ENCODE data around the gene CUTA.

The CUTA gene

DNA sequence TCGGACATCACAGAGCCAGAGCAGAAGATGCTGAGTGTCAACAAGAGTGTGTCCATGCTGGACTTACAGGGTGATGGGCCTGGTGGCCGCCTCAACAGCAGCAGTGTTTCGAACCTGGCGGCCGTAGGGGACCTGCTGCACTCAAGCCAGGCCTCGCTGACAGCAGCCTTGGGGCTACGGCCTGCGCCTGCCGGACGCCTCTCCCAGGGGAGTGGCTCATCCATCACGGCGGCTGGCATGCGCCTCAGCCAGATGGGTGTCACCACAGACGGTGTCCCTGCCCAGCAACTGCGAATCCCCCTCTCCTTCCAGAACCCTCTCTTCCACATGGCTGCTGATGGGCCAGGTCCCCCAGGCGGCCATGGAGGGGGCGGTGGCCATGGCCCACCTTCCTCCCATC lies 25.1 kb upstream of the CUTA start:
- Histone ChIP-seq H3K4me3 (replicated peaks; ENCODE audit: low read depth, low read length) (no peak overlapping the region), H3K36me3 (ENCODE audit: control insufficient read depth, insufficient read depth, low read length) (peaks cover 16% of the 10 kb centered on the region), H3K27me3 (replicated peaks; ENCODE audit: control insufficient read depth, insufficient read depth, low read length) (no peaks in the 10 kb centered on the region)
- TF ChIP-seq, protein P1, sequence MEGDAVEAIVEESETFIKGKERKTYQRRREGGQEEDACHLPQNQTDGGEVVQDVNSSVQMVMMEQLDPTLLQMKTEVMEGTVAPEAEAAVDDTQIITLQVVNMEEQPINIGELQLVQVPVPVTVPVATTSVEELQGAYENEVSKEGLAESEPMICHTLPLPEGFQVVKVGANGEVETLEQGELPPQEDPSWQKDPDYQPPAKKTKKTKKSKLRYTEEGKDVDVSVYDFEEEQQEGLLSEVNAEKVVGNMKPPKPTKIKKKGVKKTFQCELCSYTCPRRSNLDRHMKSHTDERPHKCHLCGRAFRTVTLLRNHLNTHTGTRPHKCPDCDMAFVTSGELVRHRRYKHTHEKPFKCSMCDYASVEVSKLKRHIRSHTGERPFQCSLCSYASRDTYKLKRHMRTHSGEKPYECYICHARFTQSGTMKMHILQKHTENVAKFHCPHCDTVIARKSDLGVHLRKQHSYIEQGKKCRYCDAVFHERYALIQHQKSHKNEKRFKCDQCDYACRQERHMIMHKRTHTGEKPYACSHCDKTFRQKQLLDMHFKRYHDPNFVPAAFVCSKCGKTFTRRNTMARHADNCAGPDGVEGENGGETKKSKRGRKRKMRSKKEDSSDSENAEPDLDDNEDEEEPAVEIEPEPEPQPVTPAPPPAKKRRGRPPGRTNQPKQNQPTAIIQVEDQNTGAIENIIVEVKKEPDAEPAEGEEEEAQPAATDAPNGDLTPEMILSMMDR (IDR thresholded peaks at IDR 0.05; ENCODE audit: insufficient read depth, low read length, poor library complexity, severe bottlenecking): no peak
- no peak for DNase-seq (ENCODE audit: extremely low read depth, insufficient read length)

DNA sequence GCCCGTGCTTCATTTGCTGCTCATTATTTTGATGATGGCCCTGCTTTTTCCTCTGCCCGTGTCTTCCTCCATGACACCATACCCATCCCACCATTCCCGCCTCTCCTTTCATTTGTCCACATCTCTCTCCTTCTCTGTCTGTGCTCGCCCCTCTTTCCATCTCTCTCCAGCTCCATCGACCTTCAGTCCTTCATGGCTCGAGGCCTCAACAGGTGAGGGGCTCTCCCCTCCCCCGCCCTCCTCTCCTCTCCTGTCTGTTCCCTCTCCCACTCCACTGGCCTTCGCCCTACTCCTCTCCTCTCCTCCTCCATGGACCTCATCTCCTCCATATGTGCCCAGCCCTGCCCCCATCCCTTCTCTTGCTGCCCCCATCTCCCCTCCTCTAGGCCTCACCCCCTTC lies 24.4 kb upstream of the CUTA start:
- no peak for DNase-seq (ENCODE audit: extremely low read depth, insufficient read length)
- Histone ChIP-seq H3K27me3 (replicated peaks; ENCODE audit: control insufficient read depth, insufficient read depth, low read length) (no peaks in the 10 kb centered on the region), H3K4me3 (replicated peaks; ENCODE audit: low read depth, low read length) (no peak overlapping the region), H3K36me3 (ENCODE audit: control insufficient read depth, insufficient read depth, low read length) (peaks cover 13% of the 10 kb centered on the region)
- TF ChIP-seq, protein P1 (IDR thresholded peaks at IDR 0.05; ENCODE audit: insufficient read depth, low read length, poor library complexity, severe bottlenecking): no peak

DNA sequence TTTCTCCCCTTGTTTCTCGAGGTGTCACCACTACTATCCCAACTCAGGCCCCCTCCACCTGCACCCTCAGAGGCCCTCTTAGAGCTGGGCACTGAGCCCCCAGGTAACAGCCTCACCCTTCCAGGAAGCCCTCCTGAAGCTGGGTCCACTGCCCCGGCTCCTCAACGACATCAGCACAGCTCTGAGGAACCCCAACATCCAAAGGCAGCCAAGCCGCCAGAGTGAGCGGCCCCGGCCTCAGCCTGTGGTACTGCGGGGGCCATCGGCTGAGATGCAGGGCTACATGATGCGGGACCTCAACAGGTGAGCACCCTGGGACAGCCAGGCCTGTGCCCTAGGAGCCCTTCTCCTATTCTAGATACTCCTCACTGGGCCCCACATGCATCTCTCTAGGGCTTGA lies 23.6 kb upstream of the CUTA start:
- H3K36me3 ChIP-seq (ENCODE audit: control insufficient read depth, insufficient read depth, low read length): peaks cover 9% of the 10 kb centered on the region
- no peak for DNase-seq (ENCODE audit: extremely low read depth, insufficient read length)
- TF ChIP-seq, protein P1 (IDR thresholded peaks at IDR 0.05; ENCODE audit: insufficient read depth, low read length, poor library complexity, severe bottlenecking): no peak

DNA sequence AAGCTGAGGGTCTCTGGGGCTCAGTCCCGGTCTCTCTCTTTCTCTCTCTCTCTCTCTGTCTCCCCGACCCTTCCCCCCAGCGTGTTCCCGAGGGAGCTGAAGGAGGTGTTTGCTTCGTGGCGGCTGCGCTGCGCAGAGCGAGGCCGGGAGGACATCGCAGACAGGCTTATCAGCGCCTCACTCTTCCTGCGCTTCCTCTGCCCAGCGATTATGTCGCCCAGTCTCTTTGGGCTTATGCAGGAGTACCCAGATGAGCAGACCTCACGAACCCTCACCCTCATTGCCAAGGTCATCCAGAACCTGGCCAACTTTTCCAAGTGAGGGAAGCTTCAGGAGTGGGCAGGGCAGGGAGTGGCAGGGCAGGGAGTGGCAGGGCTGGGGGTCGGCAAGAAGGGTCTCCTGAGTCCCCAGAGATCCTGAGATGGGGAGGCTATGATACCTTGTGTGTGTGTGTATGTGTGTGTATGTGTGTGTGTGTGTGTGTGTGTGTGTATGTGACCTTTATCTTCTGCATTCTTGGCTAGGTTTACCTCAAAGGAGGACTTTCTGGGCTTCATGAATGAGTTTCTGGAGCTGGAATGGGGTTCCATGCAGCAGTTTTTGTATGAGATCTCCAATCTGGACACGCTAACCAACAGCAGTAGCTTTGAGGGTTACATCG lies 22.9 kb upstream of the CUTA start:
- Histone ChIP-seq H3K27me3 (replicated peaks; ENCODE audit: control insufficient read depth, insufficient read depth, low read length) (no peaks in the 10 kb centered on the region), H3K4me3 (replicated peaks; ENCODE audit: low read depth, low read length) (no peak overlapping the region), H3K36me3 (ENCODE audit: control insufficient read depth, insufficient read depth, low read length) (peaks cover 9% of the 10 kb centered on the region)
- no peak for DNase-seq (ENCODE audit: extremely low read depth, insufficient read length)
- TF ChIP-seq, protein P1 (IDR thresholded peaks at IDR 0.05; ENCODE audit: insufficient read depth, low read length, poor library complexity, severe bottlenecking): no peak

More for the DNA sequence above, 23.6 kb upstream of the CUTA start:
- no peaks in the 10 kb centered on the region for H3K27me3 ChIP-seq (replicated peaks; ENCODE audit: control insufficient read depth, insufficient read depth, low read length)
- no peak overlapping the region for H3K4me3 ChIP-seq (replicated peaks; ENCODE audit: low read depth, low read length)

DNA sequence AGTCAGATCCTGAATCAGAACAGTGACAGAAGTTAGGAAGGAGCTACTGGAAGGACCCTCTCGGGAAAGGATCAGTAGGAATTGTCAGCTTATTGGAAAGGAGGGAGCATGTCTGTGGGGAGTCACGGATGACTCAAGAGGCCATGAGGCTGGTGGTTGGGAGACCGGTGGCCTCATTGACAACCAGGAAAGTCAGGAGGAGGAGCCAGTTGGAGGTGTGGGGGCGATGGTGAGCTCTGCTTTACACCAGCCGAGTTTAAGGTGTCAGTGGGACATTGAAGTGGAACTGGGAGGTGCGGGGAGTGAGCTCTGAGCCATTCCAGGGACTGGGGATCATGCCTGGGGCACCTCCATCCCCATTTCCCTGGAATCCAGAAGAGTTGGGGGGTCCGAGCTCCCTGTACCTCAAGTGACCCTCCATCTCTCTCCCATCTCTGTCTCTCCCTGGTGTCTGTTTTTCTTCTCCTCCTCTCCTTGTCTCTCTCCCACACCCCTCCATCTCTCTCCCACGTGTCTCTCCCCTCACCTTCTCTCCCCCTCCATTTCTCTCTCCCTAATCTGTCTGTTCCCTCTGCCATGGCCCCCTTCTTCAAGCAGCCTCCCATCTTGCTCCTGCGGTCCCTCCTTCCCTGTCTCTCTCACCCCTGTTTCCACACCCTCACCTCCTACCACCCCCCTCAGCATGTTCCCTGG lies 22.2 kb upstream of the CUTA start:
- no peak for DNase-seq (ENCODE audit: extremely low read depth, insufficient read length)
- peaks cover 11% of the 10 kb centered on the region for H3K36me3 ChIP-seq (ENCODE audit: control insufficient read depth, insufficient read depth, low read length)
- H3K4me3 ChIP-seq (replicated peaks; ENCODE audit: low read depth, low read length): no peak overlapping the region
- TF ChIP-seq, protein P1 (IDR thresholded peaks at IDR 0.05; ENCODE audit: insufficient read depth, low read length, poor library complexity, severe bottlenecking): no peak
- no peaks in the 10 kb centered on the region for H3K27me3 ChIP-seq (replicated peaks; ENCODE audit: control insufficient read depth, insufficient read depth, low read length)
